NCI-H2081 (cell line): Measurements from ENCODE around the gene LMNB1.
"Not testable (repeated sequence)": the region's sequence is repeated elsewhere in the genome, so short reads cannot be mapped to it uniquely, and the experiment has no call there.

Experiments
- DNase-seq, 2 experiments: peaks; one replicate each; lab custom pipeline; 2025; lab: John Stamatoyannopoulos, UW

LMNB1 gene

GRCh38 chr5:126826619-126827215 lies 49.8 kb downstream of the LMNB1 start:
- no peak for DNase-seq

GRCh38 chr5:126829098-126829497 lies 52.2 kb downstream of the LMNB1 start:
- no peak for DNase-seq

- DNase-seq: no peak
These were observed 53.1 kb downstream of the LMNB1 start for GRCh38 chr5:126830061-126830460.

- no peak for DNase-seq
These were observed 54.2 kb downstream of the LMNB1 start for GRCh38 chr5:126831156-126831555.

- no peak for DNase-seq
These were observed 59.8 kb downstream of the LMNB1 start for GRCh38 chr5:126836778-126837177.

- no peak for DNase-seq
These were observed 60.3 kb downstream of the LMNB1 start for GRCh38 chr5:126837242-126837641.

- DNase-seq: no peak
These were observed 61.1 kb downstream of the LMNB1 start for GRCh38 chr5:126837906-126838539.

- DNase-seq: not testable (repeated sequence)
These were observed 62.5 kb downstream of the LMNB1 start for GRCh38 chr5:126839407-126839806.

GRCh38 chr5:126843375-126843774 lies 66.4 kb downstream of the LMNB1 start:
- not testable (repeated sequence) for DNase-seq

- not testable (repeated sequence) for DNase-seq
These were observed 68.6 kb downstream of the LMNB1 start for GRCh38 chr5:126845470-126846070.

GRCh38 chr5:126846344-126846743 lies 69.4 kb downstream of the LMNB1 start:
- DNase-seq: no peak

- no peak for DNase-seq
These were observed 70.0 kb downstream of the LMNB1 start for GRCh38 chr5:126846744-126847455.

GRCh38 chr5:126847456-126847820 lies 70.5 kb downstream of the LMNB1 start:
- no peak for DNase-seq

GRCh38 chr5:126847826-126848251 lies 70.9 kb downstream of the LMNB1 start:
- no peak for DNase-seq

GRCh38 chr5:126848253-126848652 lies 71.3 kb downstream of the LMNB1 start:
- DNase-seq: no peak

- DNase-seq: no peak
These were observed 72.3 kb downstream of the LMNB1 start for GRCh38 chr5:126849101-126849678.

GRCh38 chr5:126851501-126852011 lies 74.6 kb downstream of the LMNB1 start:
- DNase-seq: no peak

GRCh38 chr5:126852091-126852571 lies 75.2 kb downstream of the LMNB1 start:
- no peak for DNase-seq

GRCh38 chr5:126852841-126853271 lies 75.9 kb downstream of the LMNB1 start:
- DNase-seq: no peak

- not testable (repeated sequence) for DNase-seq
These were observed 76.8 kb downstream of the LMNB1 start for GRCh38 chr5:126853541-126854307.

- DNase-seq: no peak
These were observed 77.7 kb downstream of the LMNB1 start for GRCh38 chr5:126854526-126855110.
